Measurements from ENCODE around the gene SPACA7. TPM values are rescaled to one million over a fixed set of nuclear protein-coding genes. Genes with fewer than 3 reads are reported as not detected.

The SPACA7 gene
- total RNA-seq, 1 donor from 2014 or later: not detected

DNA sequence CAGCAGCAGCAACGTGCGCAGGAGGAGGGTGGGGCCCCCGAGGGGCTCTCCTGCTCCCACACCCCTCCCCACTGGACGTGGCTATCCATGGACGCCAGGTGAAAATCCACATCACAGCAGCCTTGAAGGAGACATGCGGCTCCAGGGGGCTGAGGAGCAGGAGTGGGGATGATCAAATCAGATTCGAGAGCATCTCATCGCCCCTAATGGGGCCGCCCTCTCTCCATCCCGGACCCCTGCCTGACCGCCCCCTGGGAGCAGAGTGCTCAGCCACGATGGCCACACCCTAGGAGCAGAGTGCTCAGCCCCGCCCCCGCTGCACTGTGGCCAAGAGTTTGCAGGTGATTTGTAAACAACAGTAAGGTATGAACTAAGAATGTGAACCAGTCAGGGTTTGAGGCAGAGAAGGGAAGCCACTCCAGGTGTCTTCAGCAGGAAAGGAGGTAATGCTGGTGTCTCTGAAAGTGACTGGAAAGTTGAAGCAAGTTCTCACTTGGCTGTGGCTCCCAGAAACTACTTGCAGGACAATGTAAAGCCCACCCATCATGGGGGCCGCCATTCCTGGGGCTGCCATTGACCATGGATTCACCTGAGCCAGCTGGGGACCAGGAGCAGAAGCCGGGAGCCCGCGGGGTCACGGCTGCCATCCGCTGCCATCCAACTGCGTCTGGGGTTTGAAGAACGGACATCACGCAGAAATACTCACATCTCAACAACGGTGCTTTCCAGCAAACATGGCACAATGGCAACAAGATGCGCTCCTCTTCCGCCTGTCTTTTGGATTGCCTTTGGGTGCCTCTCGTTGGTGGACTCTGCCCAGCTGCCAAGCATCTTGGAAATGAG lies 71.8 kb downstream of the SPACA7 start:
- DNase-seq (ENCODE audit: low spot score): peak; percentile 9

DNA sequence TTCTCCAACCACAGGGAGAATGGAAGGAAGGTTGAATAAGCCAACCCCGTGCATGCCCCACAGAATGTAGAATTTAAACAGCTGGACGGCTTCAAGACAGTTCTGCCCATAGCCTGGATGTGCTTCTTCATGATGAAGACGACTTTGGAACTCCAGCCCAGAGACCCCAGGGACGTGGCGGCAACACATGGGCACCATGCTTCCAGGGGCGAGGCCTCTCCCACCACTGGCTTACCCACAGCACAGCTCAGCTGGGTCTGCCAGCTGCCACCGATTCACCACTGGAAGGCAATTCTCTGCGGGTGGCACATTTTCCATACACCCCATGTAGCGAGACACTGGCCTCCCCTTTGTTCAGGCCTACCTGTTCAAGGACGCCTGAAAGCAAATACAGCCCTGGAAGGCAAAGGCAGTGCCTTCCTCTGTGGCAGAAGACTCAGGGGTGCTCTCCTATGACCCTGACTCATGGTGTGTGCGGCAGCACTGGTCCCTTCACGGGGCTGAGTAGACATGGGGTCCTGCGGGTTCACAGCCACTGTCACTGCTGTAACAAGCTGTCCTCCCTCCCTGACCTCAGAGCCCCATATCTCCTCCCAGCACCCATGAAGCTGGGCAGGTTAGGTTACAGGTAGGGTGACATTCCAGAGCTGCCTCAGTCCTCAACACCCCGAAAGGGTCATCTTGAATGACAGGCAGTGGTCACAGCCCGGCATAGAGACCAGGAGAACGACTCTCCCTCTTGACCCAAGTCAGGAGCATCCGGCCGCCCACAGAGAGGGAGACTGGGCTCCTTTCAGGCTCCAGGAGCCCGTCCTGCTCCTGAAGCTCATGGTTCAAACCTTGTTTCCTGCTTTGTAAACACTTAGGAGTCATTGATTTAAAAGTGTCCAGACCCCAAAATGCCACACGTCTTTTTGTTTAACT lies 72.7 kb downstream of the SPACA7 start:
- peak; percentile 7 for DNase-seq (ENCODE audit: low spot score)

DNA sequence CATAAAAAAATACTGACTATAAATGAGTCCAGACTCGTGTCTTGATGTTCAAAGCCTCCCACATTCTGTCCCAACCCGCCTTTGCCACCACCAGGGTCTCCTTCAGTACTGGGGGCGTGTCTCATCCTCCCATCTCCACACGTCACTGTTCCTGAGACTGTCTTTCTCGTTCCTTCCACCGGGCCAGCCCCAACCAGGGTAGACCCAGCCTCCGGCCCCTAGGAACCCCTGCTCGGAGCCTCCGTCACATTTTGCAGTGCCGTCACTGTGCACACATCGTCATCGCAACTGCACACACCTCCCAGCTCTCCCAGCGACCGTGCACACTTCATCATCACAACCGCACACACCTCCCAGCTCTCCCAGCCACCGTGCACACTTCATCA lies 73.4 kb downstream of the SPACA7 start:
- no peak for DNase-seq (ENCODE audit: low spot score)

DNA sequence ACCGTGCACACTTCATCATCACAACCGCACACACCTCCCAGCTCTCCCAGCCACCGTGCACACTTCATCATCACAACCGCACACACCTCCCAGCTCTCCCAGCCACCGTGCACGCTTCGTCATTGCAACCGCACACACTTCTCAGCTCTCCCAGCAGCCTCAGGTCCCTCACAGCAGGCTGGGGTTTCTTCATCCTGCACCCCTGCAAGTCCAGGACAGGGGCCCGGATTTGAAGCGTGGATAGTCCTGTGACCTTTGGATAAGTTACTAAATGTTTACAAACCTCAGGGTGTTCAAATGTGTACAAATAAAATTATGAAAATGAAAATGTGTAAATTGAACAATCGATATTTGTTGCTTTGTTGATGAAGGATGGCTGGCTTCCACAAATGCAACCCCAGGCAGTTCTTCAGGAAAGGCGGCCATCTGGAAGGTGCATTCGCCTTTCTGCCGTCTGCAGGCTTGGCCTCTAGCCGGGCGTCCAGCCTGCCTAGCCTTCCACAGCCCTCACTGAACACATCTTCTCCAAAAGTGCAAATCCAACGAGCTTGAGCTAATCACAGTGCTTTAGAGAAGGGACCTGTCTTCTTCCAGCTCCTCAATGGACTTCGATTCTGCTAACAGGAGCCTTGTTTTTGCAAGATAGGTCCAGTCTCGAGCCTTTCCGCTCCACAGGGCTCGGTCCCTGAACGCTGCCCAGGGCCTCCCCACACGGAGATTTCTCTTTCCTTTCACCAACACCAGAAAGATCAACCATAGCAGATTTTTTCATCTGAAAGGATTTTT lies 74.2 kb downstream of the SPACA7 start:
- DNase-seq (ENCODE audit: low spot score): no peak

DNA sequence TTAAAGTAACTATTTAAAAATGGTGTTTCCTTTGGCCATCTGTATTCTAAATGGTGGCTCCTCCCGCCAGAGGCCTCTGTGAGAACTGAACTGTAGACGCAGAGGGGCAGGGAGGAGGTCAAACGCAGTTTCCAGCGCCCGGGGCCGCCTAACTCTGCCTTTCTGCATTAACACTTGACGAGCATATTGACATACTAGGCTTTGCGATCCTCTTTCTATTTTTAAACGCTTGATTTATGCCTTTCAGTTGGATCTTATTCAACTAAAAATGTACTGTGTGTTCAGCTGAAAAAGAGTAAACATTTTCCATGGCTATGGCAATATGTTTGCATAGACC lies 74.7 kb downstream of the SPACA7 start:
- no peak for DNase-seq (ENCODE audit: low spot score)

DNA sequence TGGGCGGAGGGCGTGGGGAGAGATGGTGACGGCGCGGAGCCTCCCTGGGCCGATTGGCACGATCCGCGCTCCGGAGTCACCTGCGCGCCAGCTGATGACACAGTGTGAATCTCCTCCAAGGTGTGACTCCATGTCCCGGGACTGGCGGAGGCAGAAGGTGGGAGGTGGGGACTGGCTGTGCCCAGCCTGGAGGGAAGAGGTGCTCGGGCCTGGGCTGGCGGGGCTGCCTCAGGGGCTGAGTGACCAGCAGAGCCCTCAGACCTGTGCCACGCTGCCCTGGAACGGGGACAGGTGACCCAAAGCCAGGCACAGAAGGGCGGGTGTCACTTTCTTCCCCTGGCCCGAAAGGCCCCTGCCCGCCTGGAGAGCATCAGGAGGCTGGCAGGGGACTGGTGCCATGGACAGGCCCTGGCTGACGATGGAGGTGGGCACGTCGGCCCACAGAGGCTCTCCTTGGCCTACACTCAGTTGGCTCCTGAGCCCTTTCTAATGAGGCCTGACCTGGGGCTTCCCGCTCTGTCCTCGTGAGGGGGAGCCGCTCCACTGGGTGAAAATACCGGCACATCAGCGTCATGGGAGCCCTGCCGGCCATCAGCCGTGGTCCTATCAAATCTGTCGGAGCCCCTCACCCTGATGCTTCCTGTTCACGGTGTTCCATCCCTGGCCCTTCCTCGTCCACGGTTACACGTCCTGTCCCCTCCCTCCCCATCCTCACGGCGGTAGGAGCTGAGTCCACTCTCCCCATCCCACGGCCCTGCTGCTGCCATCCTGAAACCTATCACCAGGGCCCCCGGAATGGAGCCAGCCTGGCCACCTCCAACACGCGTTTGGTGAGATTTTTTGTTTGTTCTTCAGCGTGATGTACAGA lies 75.6 kb downstream of the SPACA7 start:
- DNase-seq (ENCODE audit: low spot score): no peak

DNA sequence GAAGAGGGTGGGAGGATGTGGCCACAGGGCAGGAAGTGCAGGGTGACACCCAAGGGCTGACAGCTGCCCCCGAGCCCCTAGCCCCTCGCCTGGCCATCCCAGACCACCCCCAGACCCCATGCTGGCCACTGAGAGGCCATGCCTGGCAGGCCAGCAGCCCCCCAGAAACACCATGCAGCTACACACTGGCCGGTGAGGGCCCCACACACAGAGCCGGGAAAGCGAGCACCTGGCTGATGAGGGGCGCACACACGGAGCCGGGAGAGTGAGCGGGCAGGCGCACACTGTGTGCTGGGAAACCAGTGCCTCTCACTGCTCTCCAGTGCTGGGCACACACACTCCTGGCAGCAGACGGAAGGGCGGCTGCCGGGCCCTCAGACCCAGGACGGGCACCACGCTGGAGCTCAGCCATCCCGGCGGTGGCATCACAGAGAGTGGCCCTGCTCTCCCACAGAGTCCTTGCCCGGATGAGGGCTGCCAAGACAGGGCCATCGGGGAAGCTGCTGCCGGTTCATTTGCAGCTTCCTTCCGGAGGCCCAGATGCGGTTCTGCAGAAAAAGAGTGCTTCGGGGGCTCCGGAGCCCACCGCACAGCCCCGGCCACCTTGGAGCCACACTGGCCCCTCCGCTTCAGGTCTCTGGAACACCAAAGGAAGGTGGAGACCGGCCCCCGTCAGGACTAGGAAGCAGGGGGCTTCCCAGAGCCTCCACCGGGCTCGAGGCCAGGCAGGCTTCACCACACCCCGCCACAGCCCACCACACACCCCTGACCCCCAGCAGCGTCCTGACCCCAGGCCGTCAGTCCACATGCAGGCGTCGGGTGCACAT lies 76.4 kb downstream of the SPACA7 start:
- DNase-seq (ENCODE audit: low spot score): no peak

DNA sequence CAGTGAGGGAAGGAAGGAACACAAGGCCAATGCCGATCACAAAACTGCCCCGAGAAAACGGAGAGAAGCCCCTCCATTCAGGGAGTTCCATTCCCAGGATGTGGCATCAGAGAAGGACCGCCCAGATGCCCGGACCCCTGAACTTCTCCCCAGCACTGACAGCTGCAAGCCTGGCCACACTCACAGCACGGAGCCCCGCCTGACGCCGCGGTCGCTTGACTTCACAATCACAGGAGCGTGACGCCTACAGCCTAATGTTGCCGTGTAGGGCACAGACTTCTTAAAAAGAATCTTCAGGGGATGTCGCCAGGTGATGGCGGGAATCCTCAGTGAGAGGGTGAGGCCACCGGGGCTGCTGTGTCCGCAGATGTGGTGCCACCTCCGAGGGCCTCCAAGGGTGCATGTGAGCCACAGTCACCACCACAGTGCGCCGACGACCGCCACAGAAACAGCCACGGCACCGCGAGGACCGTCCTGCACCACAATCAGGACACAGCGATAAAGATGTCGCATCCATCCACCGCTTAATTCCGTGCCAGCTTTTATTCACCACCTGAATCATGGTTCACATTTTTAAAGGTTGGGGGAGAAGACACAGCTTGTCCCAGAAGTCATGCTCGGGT lies 77.2 kb downstream of the SPACA7 start:
- DNase-seq (ENCODE audit: low spot score): no peak

DNA sequence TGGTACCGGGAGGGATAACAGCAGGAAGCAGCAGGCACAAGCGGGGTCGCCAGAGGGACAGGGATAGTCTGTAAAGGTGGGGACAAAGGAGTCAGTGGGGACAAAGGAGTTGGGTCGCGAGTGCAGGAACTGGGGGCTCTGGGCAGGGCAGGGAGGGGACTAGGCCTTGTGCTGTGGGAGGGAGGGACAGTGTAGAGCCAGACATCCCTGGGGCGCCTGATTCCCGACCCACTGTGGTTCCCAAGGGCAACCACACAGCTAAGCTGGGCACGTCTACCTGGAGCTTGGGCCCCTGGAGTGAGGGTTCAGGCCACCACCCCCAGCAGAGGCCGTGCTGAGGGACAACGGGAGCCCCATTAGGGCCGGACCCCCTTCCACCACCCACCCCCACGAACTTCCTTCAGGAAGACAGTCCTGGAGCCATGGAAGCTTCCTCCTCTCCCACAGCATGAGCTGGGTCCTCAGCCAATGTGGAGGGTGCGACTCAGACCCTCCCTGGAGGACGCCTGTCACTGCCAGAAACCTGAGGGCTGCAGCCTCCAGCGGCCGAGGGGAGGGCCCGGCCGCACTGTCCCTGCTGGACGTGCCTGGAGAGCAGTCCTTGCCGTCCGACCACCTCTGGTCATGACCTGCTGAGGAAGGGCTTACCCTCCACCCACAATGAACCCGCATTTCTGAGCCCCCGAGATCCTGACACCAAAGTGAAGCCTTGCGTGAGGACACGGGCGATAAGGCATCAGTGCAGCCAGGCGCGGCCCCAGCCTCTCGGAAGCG lies 77.9 kb downstream of the SPACA7 start:
- DNase-seq (ENCODE audit: low spot score): no peak

DNA sequence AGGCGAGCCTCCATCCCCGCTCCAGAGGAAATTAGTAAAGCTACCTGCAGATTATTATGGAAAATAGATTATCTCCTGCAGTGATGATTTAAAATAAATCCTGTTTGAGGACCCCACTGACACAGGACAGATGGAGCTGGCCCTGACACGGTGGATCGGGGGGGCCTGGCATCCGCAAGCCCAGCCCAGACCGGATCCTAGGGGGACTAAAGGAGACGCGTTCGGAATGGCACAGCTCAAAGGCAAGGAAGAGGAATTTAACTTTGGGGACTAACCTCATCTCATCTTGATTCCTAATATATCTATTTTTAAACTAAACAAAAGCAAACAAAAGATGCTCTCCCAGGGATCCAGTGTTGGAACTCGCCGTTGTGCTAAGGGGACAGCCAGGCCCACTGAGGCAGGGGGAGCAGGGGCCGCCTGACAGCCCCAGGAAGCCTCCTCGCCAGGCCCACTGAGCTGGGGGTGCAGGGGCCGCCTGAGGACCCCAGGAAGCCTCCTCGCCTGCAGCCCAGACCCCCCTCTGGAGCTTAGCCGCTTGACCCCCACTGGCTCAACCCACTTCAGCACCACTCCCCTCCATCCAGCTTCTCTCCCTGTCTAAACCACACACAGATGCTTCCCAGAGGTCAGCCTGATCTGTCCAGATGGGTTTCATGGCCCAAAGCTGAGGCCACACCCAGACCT lies 78.6 kb downstream of the SPACA7 start:
- no peak for DNase-seq (ENCODE audit: low spot score)

DNA sequence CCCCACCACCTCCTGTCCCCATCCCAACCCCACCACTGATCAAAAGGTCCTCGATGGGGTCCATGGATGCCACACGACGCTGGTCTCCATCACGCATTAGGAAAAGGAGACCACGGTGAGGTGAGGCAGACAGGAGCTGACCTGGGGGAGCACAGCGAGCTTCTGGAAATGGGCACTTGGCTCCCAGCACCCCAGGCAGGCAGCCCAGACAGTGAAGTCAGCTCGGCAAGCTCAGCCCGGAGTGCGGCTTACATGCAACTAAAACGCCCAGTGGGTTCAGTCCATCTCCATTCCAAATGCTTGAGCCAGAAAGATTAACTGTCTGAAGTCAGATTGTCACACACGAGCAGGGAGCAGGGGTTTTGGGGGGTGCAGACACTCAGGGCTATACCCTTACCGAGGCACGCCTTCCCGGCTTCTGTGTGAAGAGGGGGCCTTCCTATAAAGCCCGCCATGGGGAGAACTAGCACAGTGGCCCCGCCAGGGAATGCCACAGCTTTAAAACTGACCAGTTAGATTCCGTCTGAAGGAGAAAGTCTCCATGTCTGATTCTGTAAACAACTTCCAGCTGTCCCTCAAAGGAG lies 79.4 kb downstream of the SPACA7 start:
- DNase-seq (ENCODE audit: low spot score): no peak

DNA sequence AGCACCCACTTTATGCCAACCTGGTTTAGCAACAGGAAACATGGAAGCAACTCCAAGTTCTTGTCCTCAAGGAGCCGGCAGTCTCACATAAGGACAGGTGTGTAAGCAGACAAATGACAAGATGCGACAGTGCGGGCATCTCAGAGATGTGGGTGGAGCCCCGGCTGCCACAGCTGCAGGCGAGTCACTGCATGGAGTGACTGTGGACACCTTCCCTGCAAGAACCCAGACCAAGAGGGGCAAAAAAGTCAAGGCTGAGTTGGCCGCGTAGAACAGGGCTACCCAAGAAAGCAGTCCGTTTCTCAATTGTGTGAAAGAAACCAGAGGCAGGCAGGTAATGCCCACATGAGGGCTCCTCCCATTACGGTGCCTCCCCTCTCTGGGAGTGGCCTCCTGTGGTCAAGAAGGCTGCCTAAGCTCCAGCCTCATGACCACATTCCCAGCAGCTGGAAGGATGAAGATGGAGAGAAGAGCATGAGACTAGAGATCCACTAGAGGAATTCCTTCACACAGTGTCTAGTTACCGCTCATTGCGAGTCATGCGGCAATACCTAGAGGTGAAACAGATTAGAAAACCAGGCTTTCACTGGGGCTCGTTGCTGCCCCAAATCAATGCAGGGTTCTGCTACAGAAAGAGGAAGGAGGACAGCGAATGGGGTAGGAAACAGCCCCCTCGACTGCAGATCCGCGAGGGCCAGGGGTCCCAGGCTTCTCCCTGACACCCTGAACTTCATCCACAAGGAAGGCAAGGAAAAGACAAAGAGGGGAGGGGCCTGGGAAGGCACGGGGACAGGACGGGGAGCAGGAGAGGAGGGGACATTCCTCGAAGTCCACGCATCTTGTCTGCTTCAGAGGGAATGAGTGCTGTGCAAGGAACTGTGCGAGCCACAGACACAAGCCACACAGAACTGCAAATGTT lies 80.2 kb downstream of the SPACA7 start:
- no peak for DNase-seq (ENCODE audit: low spot score)

DNA sequence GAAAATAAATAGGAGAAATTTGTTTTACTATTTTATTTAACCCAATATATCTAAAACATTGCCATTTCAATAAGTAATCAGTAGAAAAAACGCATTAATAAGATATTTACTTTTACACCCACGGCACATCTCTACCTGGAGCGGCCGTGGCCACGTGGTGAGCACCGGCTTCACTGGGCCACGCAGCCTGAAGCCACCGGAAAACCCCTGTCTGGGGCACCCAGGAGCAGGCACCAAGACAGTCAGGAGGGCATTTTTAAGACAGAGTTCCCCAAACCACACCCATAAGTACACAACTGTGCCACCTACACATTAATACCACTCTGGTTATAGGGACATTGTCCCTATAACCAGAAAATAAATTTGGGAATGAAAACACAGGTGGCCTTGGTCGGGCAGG lies 80.9 kb downstream of the SPACA7 start:
- no peak for DNase-seq (ENCODE audit: low spot score)

DNA sequence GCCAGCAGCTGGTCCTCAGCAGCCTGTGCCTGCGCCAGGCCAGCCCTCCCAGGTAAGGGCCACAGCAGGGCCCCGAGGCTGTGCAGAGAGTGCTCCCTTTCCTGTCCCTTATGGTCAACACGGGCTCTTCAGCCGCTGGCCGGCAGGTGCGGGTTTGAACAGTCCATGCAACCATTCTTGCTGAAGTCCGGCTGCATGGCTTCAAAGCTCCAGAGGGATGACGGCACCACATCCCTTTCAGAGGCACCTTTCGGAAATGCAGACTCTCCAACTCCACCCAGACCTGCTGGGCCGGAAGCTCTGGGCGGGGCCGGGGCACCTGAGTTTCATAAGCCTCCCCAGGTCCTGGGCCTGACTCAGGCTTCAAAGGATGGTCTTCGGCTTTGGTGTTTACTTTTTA lies 81.3 kb downstream of the SPACA7 start:
- no peak for DNase-seq (ENCODE audit: low spot score)

DNA sequence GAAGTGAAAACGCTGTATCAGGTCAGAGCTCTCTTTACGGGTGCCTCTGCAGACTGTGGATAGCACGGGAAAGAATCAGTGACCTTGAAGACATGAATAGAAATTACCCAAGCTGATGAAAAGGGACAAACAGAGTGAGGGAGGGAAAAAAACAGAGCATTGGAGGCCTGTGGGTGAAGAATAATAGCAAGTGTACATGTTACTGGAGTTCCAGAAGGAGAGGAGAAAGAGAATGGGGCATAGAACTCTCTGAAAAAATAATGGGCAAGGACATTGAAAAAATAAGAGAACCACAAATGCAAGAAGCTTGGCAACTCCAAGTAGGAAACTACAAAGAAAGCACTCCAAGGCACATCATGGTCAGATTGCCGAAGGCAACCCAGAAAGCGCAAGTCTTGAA lies 86.3 kb downstream of the SPACA7 start:
- no peak for DNase-seq (ENCODE audit: low spot score)

DNA sequence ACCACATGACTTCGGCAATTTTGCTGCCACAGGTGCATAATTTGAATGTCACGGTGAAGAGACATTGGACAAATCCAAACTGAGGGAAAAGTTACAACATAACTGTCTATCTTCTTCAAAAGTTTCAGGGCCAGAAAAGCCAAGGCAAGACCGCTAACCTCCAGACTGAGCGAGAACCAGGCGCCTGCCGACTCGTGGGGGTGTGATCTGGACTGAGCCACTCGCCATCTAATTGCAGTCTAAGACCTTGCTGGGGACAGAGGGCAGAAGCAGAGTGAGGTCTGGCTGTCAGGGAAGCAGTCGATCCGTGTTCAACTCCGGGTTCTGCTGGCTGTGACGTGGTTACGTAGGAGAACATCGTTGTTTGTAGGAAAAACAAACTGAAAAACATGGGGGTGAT lies 88.6 kb downstream of the SPACA7 start:
- DNase-seq (ENCODE audit: low spot score): no peak
